H1 (cell line): ENCODE measurements around the gene TBC1D19. TPM values are rescaled to one million over a fixed set of nuclear protein-coding genes. Genes with fewer than 3 reads are reported as not detected.

Experiments
- CTCF ChIA-PET: fragments of 300-600 bp; sonication (Branson Sonifier 250); formaldehyde crosslinking; loops from one replicate; lab custom pipeline; 2021; ENCODE audit not compliant: partially characterized antibody; lab: Charles Lee
- POLR2A ChIA-PET: fragments of 300-600 bp; sonication (Branson Sonifier 250); formaldehyde crosslinking; loops from one replicate; lab custom pipeline; 2021; ENCODE audit warnings: inconsistent platforms; ENCODE audit not compliant: partially characterized antibody; lab: Charles Lee
- DNase-seq, 2 experiments: peaks; one replicate each; pipeline versions ENCODE4 v3.0.0 to v3.0.0-alpha.2; 2010 to 2022; ENCODE audit warnings: low spot score in 2 of 2, low read depth in 1 of 2, mixed read lengths in 1 of 2
- FAIRE-seq: peaks from 2 replicates; lab custom pipeline; 2011; peaks lifted over from hg19 to GRCh38; lab: Jason Lieb, UNC
- H2AFZ ChIP-seq: 2 replicates; pipeline ENCODE4 v1.8.1; 2012; ENCODE audit warnings: low read length, inconsistent platforms
- H2AK5ac ChIP-seq: 2 replicates; pipeline ENCODE4 v1.6.1; 2013; ENCODE audit warnings: low read depth, low read length
- H2BK120ac ChIP-seq: replicated peaks from 2 replicates; pipeline ENCODE3; 2013; ENCODE audit warnings: low read depth, low read length, inconsistent platforms
- H2BK12ac ChIP-seq: 2 replicates; pipeline ENCODE4 v1.6.1; 2013; ENCODE audit warnings: low read depth, low read length
- H2BK15ac ChIP-seq: 2 replicates; pipeline ENCODE4 v1.6.1; 2013; ENCODE audit warnings: low read length
- H2BK20ac ChIP-seq: 2 replicates; pipeline ENCODE4 v1.6.1; 2013; ENCODE audit warnings: low read length
- H2BK5ac ChIP-seq: 2 replicates; pipeline ENCODE4 v1.6.1; 2013; ENCODE audit warnings: low read depth, low read length
- H3K14ac ChIP-seq: 2 replicates; pipeline ENCODE4 v1.6.1; 2013; ENCODE audit warnings: inconsistent platforms; ENCODE audit not compliant: insufficient read length
- H3K18ac ChIP-seq: 2 replicates; pipeline ENCODE4 v1.6.1; 2013; ENCODE audit warnings: low read length; ENCODE audit errors: extremely low read depth
- H3K23ac ChIP-seq: 2 replicates; pipeline ENCODE4 v1.6.1; 2013; ENCODE audit warnings: inconsistent platforms; ENCODE audit not compliant: insufficient read length
- H3K23me2 ChIP-seq: 2 replicates; pipeline ENCODE4 v1.6.1; 2013; ENCODE audit warnings: low read depth, low read length
- H3K27ac ChIP-seq: 2 replicates; pipeline ENCODE4 v1.6.1; 2011; ENCODE audit warnings: low read depth, low read length, inconsistent platforms
- H3K27me3 ChIP-seq, 4 experiments: replicated peaks in 1 of 4; 1 replicate in 1 of 4; 2 replicates in 3 of 4; pipeline versions ENCODE4 v1.6.1 to v1.8.1; 2011 to 2013; ENCODE audit warnings: low read length in 3 of 4, mild to moderate bottlenecking in 3 of 4, inconsistent platforms in 2 of 4, mixed read lengths in 2 of 4, moderate library complexity in 1 of 4; ENCODE audit not compliant: control insufficient read depth in 3 of 4, insufficient read depth in 3 of 4; ENCODE audit errors: extremely low read depth in 1 of 4
- H3K36me3 ChIP-seq, 4 experiments: 2 replicates each; pipeline versions ENCODE4 v1.6.1 to v1.8.1; 2011 to 2013; ENCODE audit warnings: mild to moderate bottlenecking in 4 of 4, low read length in 3 of 4, moderate library complexity in 2 of 4, control low read depth in 1 of 4, inconsistent platforms in 1 of 4; ENCODE audit not compliant: insufficient read depth in 4 of 4, control insufficient read depth in 2 of 4
- H3K4ac ChIP-seq: replicated peaks from 2 replicates; pipeline ENCODE3; 2013; ENCODE audit warnings: low read length, low read depth, mixed read lengths, inconsistent platforms; ENCODE audit not compliant: insufficient read length
- H3K4me1 ChIP-seq, 4 experiments: replicated peaks in 1 of 4; 1 replicate in 1 of 4; 2 replicates in 3 of 4; pipeline versions ENCODE4 v1.6.1 to v1.8.1; 2011 to 2013; ENCODE audit warnings: low read length in 3 of 4, inconsistent platforms in 2 of 4, mixed read lengths in 1 of 4; ENCODE audit not compliant: insufficient read depth in 4 of 4, control insufficient read depth in 3 of 4
- H3K4me2 ChIP-seq, 2 experiments: 2 replicates each; pipeline versions ENCODE4 v1.6.1 to v1.8.1; 2011 to 2013; ENCODE audit warnings: low read depth in 2 of 2, low read length in 2 of 2, control low read depth in 1 of 2, inconsistent platforms in 1 of 2, mild to moderate bottlenecking in 1 of 2; ENCODE audit not compliant: insufficient read depth in 1 of 2
- H3K4me3 ChIP-seq, 4 experiments: fragments of 200-600, 300-600 bp in 1 of 4; sonication (generic), shearing (Covaris generic), sonication (Bioruptor Twin) in 1 of 4; 2 replicates each; pipeline versions ENCODE4 v1.5.1 to v1.8.1; 2011 to 2016; ENCODE audit warnings: low read length in 4 of 4, low read depth in 3 of 4, control low read depth in 2 of 4, inconsistent platforms in 2 of 4, mild to moderate bottlenecking in 2 of 4, mixed read lengths in 1 of 4, moderate library complexity in 1 of 4; ENCODE audit not compliant: insufficient read depth in 2 of 4; ENCODE audit errors: extremely low read depth in 1 of 4
- H3K56ac ChIP-seq: replicated peaks from 2 replicates; pipeline ENCODE3; 2013; ENCODE audit warnings: low read depth, mild to moderate bottlenecking, mixed read lengths, low read length, inconsistent platforms; ENCODE audit not compliant: insufficient read length
- H3K79me1 ChIP-seq: 2 replicates; pipeline ENCODE4 v1.6.1; 2013; ENCODE audit warnings: low read depth, low read length, control low read depth
- H3K79me2 ChIP-seq, 2 experiments: 2 replicates each; pipeline versions ENCODE4 v1.6.1 to v1.8.1; 2012 to 2013; ENCODE audit warnings: low read length in 2 of 2, mild to moderate bottlenecking in 2 of 2, inconsistent platforms in 1 of 2; ENCODE audit not compliant: insufficient read depth in 2 of 2, control insufficient read depth in 1 of 2
- H3K9ac ChIP-seq, 4 experiments: replicated peaks in 1 of 4; 1 replicate in 1 of 4; 2 replicates in 3 of 4; pipeline versions ENCODE4 v1.6.1 to v1.8.1; 2011 to 2013; ENCODE audit warnings: low read depth in 3 of 4, low read length in 3 of 4, control low read depth in 2 of 4, mild to moderate bottlenecking in 2 of 4, moderate library complexity in 2 of 4, inconsistent platforms in 1 of 4; ENCODE audit errors: extremely low read depth in 1 of 4
- H3K9me3 ChIP-seq, 2 experiments: 2 replicates each; pipeline versions ENCODE4 v1.6.1 to v1.8.1; 2012 to 2013; ENCODE audit warnings: mild to moderate bottlenecking in 2 of 2, moderate library complexity in 2 of 2, control low read depth in 1 of 2, inconsistent platforms in 1 of 2, low read depth in 1 of 2, low read length in 1 of 2, mixed read lengths in 1 of 2; ENCODE audit not compliant: insufficient read depth in 2 of 2
- H4K20me1 ChIP-seq, 2 experiments: replicated peaks in 1 of 2; 2 replicates each; pipeline versions ENCODE3 to v1.8.1; 2011 to 2013; ENCODE audit warnings: inconsistent platforms in 2 of 2, low read length in 2 of 2, mild to moderate bottlenecking in 1 of 2; ENCODE audit not compliant: insufficient read depth in 2 of 2, control insufficient read depth in 1 of 2
- H4K5ac ChIP-seq: 2 replicates; pipeline ENCODE4 v1.6.1; 2013; ENCODE audit warnings: low read length, low read depth, mixed read lengths, inconsistent platforms; ENCODE audit not compliant: insufficient read length
- H4K8ac ChIP-seq: 2 replicates; pipeline ENCODE4 v1.8.0; 2013; ENCODE audit warnings: mild to moderate bottlenecking, moderate library complexity, low read length, inconsistent platforms; ENCODE audit not compliant: insufficient read depth; ENCODE audit errors: extremely low read depth
- H4K91ac ChIP-seq: replicated peaks from 2 replicates; pipeline ENCODE3; 2013; ENCODE audit warnings: low read length, mixed read lengths, inconsistent platforms; ENCODE audit not compliant: insufficient read length
- ASH2L ChIP-seq: fragments of 200-600, 300-600 bp; sonication (generic); IDR thresholded peaks from one replicate; pipeline ENCODE4 v1.7.1; 2017; ENCODE audit warnings: low read length
- ATF2 ChIP-seq: IDR thresholded peaks from 2 replicates; pipeline ENCODE4 v1.6.1; 2012; ENCODE audit warnings: low read length, inconsistent platforms
- ATF3 ChIP-seq: IDR thresholded peaks from 2 replicates; pipeline ENCODE4 v1.6.1; 2011; ENCODE audit warnings: low read depth, mild to moderate bottlenecking, low read length; ENCODE audit not compliant: insufficient read depth
- CHD2 ChIP-seq: IDR thresholded peaks from 2 replicates; pipeline ENCODE4 v1.6.1; 2012; ENCODE audit warnings: low read length, improper control_type of control experiment
- CTCF ChIP-seq, 3 experiments: IDR thresholded peaks; 1 replicate in 2 of 3; 2 replicates in 1 of 3; pipeline versions ENCODE4 v1.5.1 to v1.6.1; 2011; ENCODE audit warnings: low read length in 3 of 3, mild to moderate bottlenecking in 3 of 3, inconsistent platforms in 2 of 3, low read depth in 1 of 3, moderate library complexity in 1 of 3; ENCODE audit not compliant: insufficient read depth in 1 of 3; ENCODE audit errors: control extremely low read depth in 1 of 3
- KDM1A ChIP-seq: fragments of 200-600, 300-600 bp; sonication (generic); IDR thresholded peaks from 2 replicates; pipeline ENCODE4 v1.7.1; 2016; ENCODE audit warnings: mild to moderate bottlenecking, low read length, borderline replicate concordance
- POLR2AphosphoS5 ChIP-seq: IDR thresholded peaks from 2 replicates; pipeline ENCODE4 v1.6.1; 2011; ENCODE audit warnings: low read depth, low read length
- RNF2 ChIP-seq: fragments of 200-900, 300-1000 bp; sonication (generic); IDR thresholded peaks from 2 replicates; pipeline ENCODE4 v1.7.1; 2016; ENCODE audit warnings: borderline replicate concordance, low read depth, mild to moderate bottlenecking, antibody characterized with exemption, low read length; ENCODE audit not compliant: poor library complexity, severe bottlenecking; ENCODE audit errors: missing control alignments
- WGBS, 2 experiments: shearing (Covaris generic) in 1 of 2; methylation state at CpG; one replicate each; pipeline versions ENCODE4 v1.1.6 to v1.1.7; 2013 to 2015; ENCODE audit warnings: low lambda C conversion rate in 2 of 2, mixed read lengths in 2 of 2, inconsistent platforms in 1 of 2, low coverage in 1 of 2, missing lambda C conversion rate in 1 of 2; ENCODE audit not compliant: insufficient replicate concordance in 2 of 2, insufficient coverage in 1 of 2, insufficient read length in 1 of 2; ENCODE audit errors: extremely low coverage in 1 of 2, missing lambda C conversion rate in 1 of 2; 5-methylcytosine and 5-hydroxymethylcytosine counted together
- polyA plus RNA-seq, 7 experiments: library from polyadenylated mRNA; depleted of rRNA in 3 of 7; stranded (reverse) in 5 of 7; unstranded in 2 of 7; fragments of >200 nt in 5 of 7; fragments of 200-250 nt in 2 of 7; gene quantifications; 1 replicate in 5 of 7; 2 replicates in 1 of 7; 4 replicates in 1 of 7; pipeline versions ENCODE4 v1.2.1 to v1.2.3, GENCODE V29; 2011 to 2013; ENCODE audit warnings: missing spikeins in 2 of 7, mixed read lengths in 2 of 7
- total RNA-seq: library from RNA; stranded (reverse); fragmentation: NEBNext Ultra II Directional; extraction: Animal tissue kit (Norgen Biotek cat#: 25700); gene quantifications from 2 replicates; pipeline ENCODE4 v1.2.1, GENCODE V29; 2021

The TBC1D19 gene
- total and polyA plus RNA-seq, 2 of the 8 experiments (the other 6 are each of a cell fraction or from before 2014, with no cell fraction given), result 1.9 to 3.5 TPM

- H3K9me3 ChIP-seq, result no peaks in the 10 kb centered on the region
- ChIA-PET CTCF (interaction anchor here (0.7 to 7.4 kb wide), 16 partner anchors 9 to 800 kb away, joined by 3 to 73 read pairs (median 4); partner anchors contain the start of gene TBC1D19), POLR2A (no interaction called here)
- H3K9ac ChIP-seq, result no peak overlapping the region
- no peak overlapping the region for H2BK5ac ChIP-seq
- no peak overlapping the region for H4K8ac ChIP-seq
- H3K23me2 ChIP-seq, result no peaks in the 10 kb centered on the region
- no peak overlapping the region for H4K91ac ChIP-seq
- DNase-seq (no peak), FAIRE-seq (no peak)
- H3K27me3 ChIP-seq, result no peaks in the 10 kb centered on the region
- no peak overlapping the region for H3K27ac ChIP-seq
- H3K4me1 ChIP-seq, result no peaks in the 10 kb centered on the region
- H4K20me1 ChIP-seq, result no peaks in the 10 kb centered on the region
- no peaks in the 10 kb centered on the region for H3K79me2 ChIP-seq
- no peak overlapping the region for H2BK12ac ChIP-seq
- no peak overlapping the region for H2BK15ac ChIP-seq
- H4K5ac ChIP-seq, result no peak overlapping the region
- no peaks in the 10 kb centered on the region for H3K36me3 ChIP-seq
- H2BK20ac ChIP-seq, result no peak overlapping the region
- no peak overlapping the region for H2AFZ ChIP-seq
- H3K56ac ChIP-seq, result no peak overlapping the region
- H3K14ac ChIP-seq, result no peak overlapping the region
- H2BK120ac ChIP-seq, result no peak overlapping the region
- 11% methylated on average over 1 of the region's 1 CpG; no CpG with 5 or more reads in 1 of the 2 experiments for WGBS, 2 experiments
- H3K18ac ChIP-seq, result no peak overlapping the region
- no peaks in the 10 kb centered on the region for H3K79me1 ChIP-seq
- H3K23ac ChIP-seq, result no peak overlapping the region
- H2AK5ac ChIP-seq, result no peak overlapping the region
- no peak overlapping the region for H3K4me2 ChIP-seq
- no peak overlapping the region for H3K4me3 ChIP-seq
- H3K4ac ChIP-seq, result no peak overlapping the region
- TF ChIP-seq CTCF (IDR thresholded peaks at IDR 0.05; ENCODE audit: control extremely low read depth in 1 of 3, insufficient read depth in 1 of 3, low read depth in 1 of 3, low read length in 3 of 3) (peak in 2 of 3 experiments; percentile 38 to 51; a peak in 2 of 4 replicates), CHD2 (no peak), KDM1A (no peak), ASH2L (no peak), POLR2AphosphoS5 (no peak), ATF2 (no peak), RNF2 (no peak), ATF3 (no peak)
Measured at GRCh38 chr4:26719954-26720552, 136.2 kb downstream of the TBC1D19 start.
